Adrenal gland (tissue), 12 donors: ENCODE data around the gene GPR3. TPM values are rescaled to one million over a fixed set of nuclear protein-coding genes. Genes with fewer than 3 reads are reported as not detected.
"Not testable (repeated sequence)": the region's sequence is repeated elsewhere in the genome, so short reads cannot be mapped to it uniquely, and the experiment has no call there.

Experiments used
- DNase-seq, 7 donors: peaks; one replicate each; pipeline ENCODE4 v3.0.0-alpha.2; 2019 to 2020
- H3K27ac ChIP-seq, 5 donors: fragments of 200-600 bp; sonication (generic) in 4 of 5; 1 replicate in 3 of 5; 2 replicates in 2 of 5; pipeline versions ENCODE4 v1.5.1 to v1.8.0; 2016 to 2020; ENCODE audit warnings: mild to moderate bottlenecking in 1 of 5
- H3K27me3 ChIP-seq: fragments of 200-600 bp; 2 replicates; pipeline ENCODE4 v1.8.0; 2021
- H3K36me3 ChIP-seq, 2 donors: fragments of 200-600 bp; replicated peaks in 1 of 2; 1 replicate in 1 of 2; 2 replicates in 1 of 2; pipeline versions ENCODE4 v1.5.1 to v1.8.0; 2018 to 2022
- H3K4me1 ChIP-seq, 2 donors: fragments of 200-600 bp; replicated peaks in 1 of 2; 1 replicate in 1 of 2; 2 replicates in 1 of 2; pipeline versions ENCODE4 v1.5.1 to v1.8.0; 2018 to 2021
- H3K4me3 ChIP-seq, 4 donors: fragments of 200-600 bp; sonication (generic) in 3 of 4; one replicate each; pipeline ENCODE4 v1.5.1; 2016 to 2018
- H3K9me3 ChIP-seq, 3 donors: fragments of 200-600 bp; sonication (generic) in 1 of 3; replicated peaks in 1 of 3; 1 replicate in 2 of 3; 2 replicates in 1 of 3; pipeline versions ENCODE4 v1.5.1 to v1.8.0; 2016 to 2021
- CTCF ChIP-seq, 6 experiments: fragments of 450-650 bp in 4 of 6; fragments of 200-600 bp in 2 of 6; sonication (generic) in 1 of 6; IDR thresholded peaks; 1 replicate in 5 of 6; 2 replicates in 1 of 6; pipeline versions ENCODE4 v1.5.1 to v1.8.0; 2016 to 2021; ENCODE audit warnings: antibody characterized with exemption in 6 of 6, mild to moderate bottlenecking in 2 of 6, moderate library complexity in 1 of 6
- POLR2A ChIP-seq, 2 donors: fragments of 450-650 bp; IDR thresholded peaks; one replicate each; pipeline ENCODE4 v1.6.1; 2017; ENCODE audit warnings: antibody characterized with exemption in 2 of 2, mild to moderate bottlenecking in 2 of 2, moderate library complexity in 1 of 2
- WGBS, 4 donors: extraction: QIAGEN DNeasy Blood & Tissue Kit in 2 of 4; methylation state at CpG; one replicate each; pipeline versions ENCODE4 v1.1.5 to v1.1.7; 2013 to 2017; 5-methylcytosine and 5-hydroxymethylcytosine counted together
- intact Hi-C, 2 donors: fragments of 100-400 bp; cut with DNase I; formaldehyde crosslinking; loops; one replicate each; pipeline versions ENCODE4 v1.14.1 to v1.15.0; 2022 to 2023
- polyA plus RNA-seq, 3 donors: library from polyadenylated mRNA; stranded (reverse); fragments of 200-250 nt in 2 of 3; fragments of 350-450 nt in 1 of 3; fragmentation: Illumina TruSeq in 1 of 3; extraction: RNeasy Lipid Tissue Mini Kit (QIAGEN cat#74804) in 1 of 3; gene quantifications; one replicate each; pipeline ENCODE4 v1.2.3, GENCODE V29; 2013 to 2014
- total RNA-seq, 9 donors: library from RNA; depleted of rRNA in 4 of 9; stranded (reverse); fragments of >200 nt in 4 of 9; fragments of 120-200 nt in 1 of 9; fragmentation: NEBNext Ultra II Directional in 1 of 9; extraction: Animal tissue kit (Norgen Biotek cat#: 25700) in 1 of 9; gene quantifications; one replicate each; pipeline versions ENCODE4 v1.1.0 to v1.2.4, GENCODE V29; 2013 to 2023
- donor health status: healthy with polysubstance abuse.
- donor health status: Bipolar disorder and iron deficiency.
- donor health status: DM: yes; HTN: yes; CAD: no.
- donor health status: DM: no; HTN: no; CAD: no.
- donor health status: DM: no; HTN: no; CAD: no.
- donor health status: DM: yes; HTN: yes; CAD: no.

GPR3 gene
- total and polyA plus RNA-seq, 12 donors, result 0.17 to 2.0 (median 0.64) TPM; not detected in 5

DNA sequence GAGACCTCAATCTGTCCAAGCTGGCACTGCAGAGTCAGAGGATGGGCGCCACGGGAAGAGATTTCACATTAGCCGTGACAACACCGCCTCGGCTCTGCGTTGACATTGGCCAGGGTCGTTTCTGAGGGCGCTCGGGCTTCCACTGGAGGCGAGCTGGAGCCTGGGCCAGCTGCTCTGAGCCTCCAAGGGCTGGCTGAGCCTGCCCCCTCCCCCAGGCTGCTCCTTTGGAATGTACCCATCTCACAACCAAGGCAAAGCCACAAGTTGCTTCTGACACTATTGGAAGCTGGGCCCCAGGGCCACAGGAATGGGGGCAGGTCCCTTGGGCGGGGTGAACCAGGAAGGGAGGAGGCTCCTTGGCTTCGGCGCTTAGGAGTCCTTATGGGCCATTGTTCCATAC, 12.7 kb downstream of the GPR3 start:
- no peak overlapping the region for H3K4me3 ChIP-seq
- intact Hi-C loops, result loop anchor here (2.0 to 10.0 kb wide), 2 partner anchors 150 to 198 kb away; no protein-coding TSS in a partner anchor
- H3K4me1 ChIP-seq, result peaks cover 27 to 59% of the 10 kb centered on the region in 2 donors
- 48 to 65% (median 63%) methylated on average over 6 to 13 of the region's 13 CpGs; no CpG with 5 or more reads in 1 of the 4 donors for WGBS, 4 donors
- peak overlapping the region; percentile 12 to 88 (median 81) for H3K27ac ChIP-seq
- H3K9me3 ChIP-seq, result no peaks in the 10 kb centered on the region
- peak in 3 of 7 donors; percentile 56 to 75 (median 68) for DNase-seq
- TF ChIP-seq POLR2A (IDR thresholded peaks at IDR 0.05) (no peak), CTCF (IDR thresholded peaks at IDR 0.05) (no peak)
- H3K27me3 ChIP-seq, result no peaks in the 10 kb centered on the region
- H3K36me3 ChIP-seq, result peaks cover 0 to 32% of the 10 kb centered on the region in 2 donors

- peak in 5 of 6 experiments; percentile 16 to 44 (median 18) for TF ChIP-seq CTCF (IDR thresholded peaks at IDR 0.05)
- not testable (repeated sequence) for H3K9me3 ChIP-seq, H3K4me3 ChIP-seq, H3K27me3 ChIP-seq
- intact Hi-C loops, result loop anchor here (2.0 to 10.0 kb wide), 2 partner anchors 149 to 197 kb away; no protein-coding TSS in a partner anchor
- 50 to 57% (median 54%) methylated on average over 3 to 17 of the region's 18 CpGs for WGBS, 4 donors
- peak overlapping the region; percentile 49 to 89 (median 81) for H3K27ac ChIP-seq
- peaks cover 27 to 54% of the 10 kb centered on the region in 2 donors for H3K4me1 ChIP-seq
- peak in 4 of 7 donors; percentile 49 to 67 (median 62) for DNase-seq
- peaks cover 0 to 39% of the 10 kb centered on the region in 2 donors for H3K36me3 ChIP-seq
These were observed 13.4 kb downstream of the GPR3 start for GRCh38 chr1:27405598-27406361.

GRCh38 chr1:27406362-27406680, 13.9 kb downstream of the GPR3 start:
- DNase-seq, result no peak
- H3K36me3 ChIP-seq, result peaks cover 0 to 44% of the 10 kb centered on the region in 2 donors
- peaks cover 27 to 54% of the 10 kb centered on the region in 2 donors for H3K4me1 ChIP-seq
- H3K27me3 ChIP-seq, result no peaks in the 10 kb centered on the region
- no peaks in the 10 kb centered on the region for H3K9me3 ChIP-seq
- WGBS, 4 donors, result 51 to 84% (median 72%) methylated on average over 4 of the region's 4 CpGs
- peak overlapping the region; percentile 49 to 89 (median 81) for H3K27ac ChIP-seq
- intact Hi-C loops, result loop anchor here in 1 of 2 donors (10.0 kb wide), 1 partner anchor 148 kb away; no protein-coding TSS in a partner anchor
- H3K4me3 ChIP-seq, result no peak overlapping the region
- TF ChIP-seq POLR2A (IDR thresholded peaks at IDR 0.05) (no peak), CTCF (IDR thresholded peaks at IDR 0.05) (no peak)

GRCh38 chr1:27406791-27407190, 14.4 kb downstream of the GPR3 start:
- WGBS, 4 donors, result 68 to 83% (median 72%) methylated on average over 1 to 2 of the region's 2 CpGs
- H3K27me3 ChIP-seq, H3K4me3 ChIP-seq, DNase-seq, H3K9me3 ChIP-seq: not testable (repeated sequence)
- Histone ChIP-seq H3K4me1 (peaks cover 25 to 52% of the 10 kb centered on the region in 2 donors), H3K36me3 (peaks cover 0 to 49% of the 10 kb centered on the region in 2 donors), H3K27ac (peak overlapping the region; percentile 49 to 89 (median 81))
- intact Hi-C loops, result loop anchor here in 1 of 2 donors (10.0 kb wide), 1 partner anchor 148 kb away; no protein-coding TSS in a partner anchor
